ENCODE data around the gene ZNF212.

ZNF212 gene
- 18.9 reads per million, percentile 45 among the genes with 10 or more reads in this experiment for total RNA-seq

DNA sequence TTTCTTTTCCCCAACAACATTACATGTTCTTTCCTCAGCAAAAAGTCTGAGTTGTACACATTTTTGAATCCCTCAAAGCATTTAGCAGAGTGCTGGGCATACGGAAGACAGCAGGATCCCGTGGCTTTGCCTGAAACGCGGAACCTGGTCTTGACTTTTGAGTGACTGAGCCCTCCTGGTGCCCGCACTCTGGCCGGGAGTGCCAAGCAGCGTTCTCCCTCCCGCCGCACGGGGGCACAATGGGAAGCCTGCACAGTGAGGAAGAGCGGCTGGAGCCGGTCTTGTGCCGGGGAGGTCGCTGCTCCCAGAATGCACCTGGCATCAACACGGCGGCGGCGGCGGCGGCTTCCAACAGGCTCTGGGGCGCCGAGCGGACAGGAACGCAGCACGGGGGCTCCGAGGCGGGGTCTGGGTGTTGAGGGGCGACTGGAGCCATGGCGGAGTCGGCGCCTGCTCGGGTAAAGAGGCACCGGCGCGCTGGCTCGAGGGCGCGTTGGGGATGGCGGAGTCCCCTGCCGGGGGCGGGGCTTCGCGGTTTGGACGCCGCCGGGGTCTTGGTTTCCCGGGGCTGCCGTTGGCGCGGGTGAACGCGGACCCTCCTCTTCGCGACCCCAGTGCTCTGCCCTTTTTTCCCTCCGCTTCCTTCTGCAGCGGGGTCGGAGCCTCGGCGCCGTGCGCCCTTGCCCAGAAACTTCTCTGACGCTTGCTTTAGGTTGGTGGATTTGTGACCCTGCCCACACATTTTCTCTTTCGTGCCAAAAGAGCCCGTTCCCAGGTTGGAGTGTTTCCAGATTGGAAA, at the start of gene ZNF212:
Gene ZNF212 (plus strand): TSS at position 307 of the 799 bp plus-strand sequence. CDS start 128 bp downstream, at position 435.
- peak; percentile 83 for DNase-seq

DNA sequence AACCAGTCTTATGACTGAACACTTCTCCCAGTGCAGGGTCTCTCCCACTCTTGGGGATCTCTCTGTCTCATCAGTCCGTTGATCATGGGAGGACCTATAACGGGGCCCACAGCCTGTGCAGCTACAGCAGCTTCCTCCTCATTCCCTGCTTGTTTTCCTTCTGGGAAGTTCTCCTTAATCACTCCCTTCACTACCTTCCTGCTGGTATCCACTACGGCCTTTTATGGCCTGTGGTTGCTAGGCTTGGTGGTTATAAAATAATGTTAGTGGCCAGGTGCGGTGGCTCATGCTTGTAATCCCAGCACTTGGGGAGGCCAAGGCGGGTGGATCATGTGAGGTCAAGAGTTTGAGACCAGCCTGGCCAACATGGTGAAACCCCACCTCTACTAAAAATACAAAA, 47.6 kb upstream of the ZNF212 start:
- DNase-seq, result no peak

DNA sequence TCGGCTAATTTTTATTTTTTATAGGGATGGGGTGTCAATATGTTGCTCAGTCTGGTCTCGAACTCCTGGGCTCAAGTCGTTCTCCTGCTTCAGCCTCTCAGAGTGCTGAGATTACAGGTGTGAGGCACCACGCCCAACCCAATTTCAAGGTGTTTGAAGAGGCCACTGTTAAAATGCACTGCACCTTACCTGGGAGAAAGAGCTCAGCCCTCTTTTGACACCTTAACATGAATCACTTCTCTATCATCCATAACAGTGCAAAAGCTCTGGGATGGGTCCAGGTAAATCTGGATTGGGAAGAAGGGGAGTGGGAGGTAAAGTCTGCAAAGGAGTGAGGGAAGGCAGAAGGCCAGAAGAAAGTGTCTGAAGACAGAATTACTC, 44.7 kb upstream of the ZNF212 start:
- DNase-seq, result no peak

DNA sequence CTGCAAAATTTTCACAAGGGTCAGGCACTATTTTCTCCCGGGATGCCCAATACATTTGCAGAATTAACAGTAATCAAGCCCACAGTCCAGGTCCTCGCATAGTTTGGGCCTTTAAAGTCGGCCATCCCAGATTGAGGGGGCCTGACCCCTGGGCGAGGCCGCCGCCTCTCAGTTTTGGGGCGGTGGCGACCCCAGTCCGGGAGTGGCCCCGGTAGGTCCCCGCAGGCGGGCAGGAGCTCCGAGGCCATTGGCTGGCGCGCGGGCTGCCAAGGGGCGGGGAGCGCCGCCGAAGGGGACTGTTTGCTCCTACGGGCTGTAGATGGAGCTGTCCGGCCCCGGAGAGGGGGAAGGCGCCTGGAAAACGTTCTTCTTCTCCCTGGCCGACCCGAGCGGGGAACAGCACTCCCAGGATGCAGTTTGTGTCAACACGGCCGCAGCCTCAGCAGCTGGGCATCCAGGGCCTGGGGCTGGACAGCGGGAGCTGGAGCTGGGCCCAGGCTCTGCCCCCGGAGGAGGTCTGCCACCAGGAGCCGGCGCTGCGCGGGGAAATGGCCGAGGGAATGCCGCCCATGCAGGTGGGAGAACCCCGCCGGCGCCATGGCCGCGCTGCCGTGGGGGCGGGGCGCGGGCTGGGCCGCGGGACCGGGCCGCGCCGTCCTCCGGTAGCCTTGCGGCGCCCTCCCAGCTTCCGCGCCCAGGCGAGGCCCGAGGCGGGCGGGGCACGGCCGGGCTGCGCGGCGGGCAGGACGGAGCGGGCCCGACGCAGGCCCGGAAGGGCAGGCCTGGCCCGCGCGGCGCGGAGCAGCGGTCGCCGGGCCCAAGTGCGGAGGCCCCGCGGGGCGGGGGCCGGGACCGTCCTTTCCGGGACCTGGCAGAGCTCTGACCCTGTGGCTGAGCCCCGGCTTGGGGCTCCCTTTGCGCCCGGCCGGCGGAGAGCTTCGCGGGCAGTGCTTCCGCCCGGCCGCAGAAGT, 44.0 kb upstream of the ZNF212 start, which contains the start of gene ZNF282:
Gene ZNF282 (plus strand): TSS at position 367 of the 971 bp plus-strand sequence. CDS start 44 bp downstream, at position 411.
- peak; percentile 51 for DNase-seq

DNA sequence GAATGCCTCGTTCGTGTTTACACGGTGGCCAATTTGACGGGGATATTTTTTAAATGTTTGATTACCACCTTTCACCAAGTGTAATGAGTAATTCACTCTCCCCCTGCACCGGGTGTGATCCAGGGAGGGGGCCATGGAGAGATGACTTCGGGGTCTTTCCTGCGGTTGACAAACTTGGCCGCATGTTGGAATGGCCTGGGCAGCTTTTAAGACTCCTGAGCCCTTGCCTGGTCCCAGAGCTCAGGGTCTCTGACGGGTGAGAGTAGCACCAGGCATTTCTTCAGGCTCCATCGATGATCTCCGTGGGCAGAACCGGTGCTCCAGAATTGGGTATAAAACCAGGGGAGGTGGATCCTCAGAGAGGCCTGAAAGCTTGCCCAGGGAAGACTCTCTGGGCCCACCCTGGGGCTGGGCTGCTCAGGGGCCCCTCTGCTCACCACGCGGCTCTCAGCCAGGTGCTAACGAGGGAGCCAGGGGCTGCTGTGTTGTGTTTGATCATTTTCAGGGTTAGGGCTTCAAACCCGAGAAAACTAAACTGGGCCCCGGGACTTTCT, 43.2 kb upstream of the ZNF212 start:
- no peak for DNase-seq

DNA sequence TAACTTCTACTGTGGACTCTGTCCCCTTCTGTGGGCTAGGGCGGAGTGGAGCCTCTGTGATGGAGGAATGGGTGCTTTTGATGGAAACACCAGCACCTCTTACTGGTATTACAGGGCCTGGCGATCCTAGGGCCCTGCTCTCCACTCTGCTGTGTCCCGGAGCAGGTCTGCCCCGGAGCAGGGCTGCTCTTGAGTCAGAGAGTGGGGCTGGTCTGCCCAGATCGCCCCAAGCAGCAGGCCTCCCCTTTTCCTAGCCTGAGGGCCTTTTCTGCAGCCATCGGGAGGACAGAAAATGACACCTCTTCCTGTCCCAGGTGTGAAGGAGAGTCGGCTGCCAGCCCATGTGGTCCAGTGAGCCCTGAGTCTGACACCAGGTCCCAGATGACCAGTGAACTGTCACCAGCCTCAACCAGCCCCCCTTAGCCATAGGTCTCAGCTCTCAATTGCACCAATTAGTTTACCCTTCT, 42.7 kb upstream of the ZNF212 start:
- no peak for DNase-seq

DNA sequence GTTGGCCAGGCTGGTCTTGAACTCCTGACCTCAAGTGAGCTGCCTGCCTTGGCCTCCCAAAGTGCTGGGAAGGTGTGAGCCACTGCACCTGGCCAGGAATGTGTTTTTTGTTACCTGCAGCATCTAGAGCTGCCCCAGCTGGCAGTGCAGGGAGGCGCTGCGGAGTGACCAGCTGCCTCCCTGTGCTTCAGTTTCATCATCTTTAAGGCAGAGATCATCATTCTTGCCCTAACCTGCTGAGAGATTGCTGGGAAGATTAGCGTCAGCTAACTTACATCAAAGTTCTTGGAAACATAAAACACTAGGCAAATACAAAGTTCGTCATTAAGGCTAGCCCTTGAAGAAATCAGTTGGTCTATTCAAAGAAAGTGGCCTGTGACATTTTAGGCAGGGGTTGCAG, 41.8 kb upstream of the ZNF212 start:
- no peak for DNase-seq

DNA sequence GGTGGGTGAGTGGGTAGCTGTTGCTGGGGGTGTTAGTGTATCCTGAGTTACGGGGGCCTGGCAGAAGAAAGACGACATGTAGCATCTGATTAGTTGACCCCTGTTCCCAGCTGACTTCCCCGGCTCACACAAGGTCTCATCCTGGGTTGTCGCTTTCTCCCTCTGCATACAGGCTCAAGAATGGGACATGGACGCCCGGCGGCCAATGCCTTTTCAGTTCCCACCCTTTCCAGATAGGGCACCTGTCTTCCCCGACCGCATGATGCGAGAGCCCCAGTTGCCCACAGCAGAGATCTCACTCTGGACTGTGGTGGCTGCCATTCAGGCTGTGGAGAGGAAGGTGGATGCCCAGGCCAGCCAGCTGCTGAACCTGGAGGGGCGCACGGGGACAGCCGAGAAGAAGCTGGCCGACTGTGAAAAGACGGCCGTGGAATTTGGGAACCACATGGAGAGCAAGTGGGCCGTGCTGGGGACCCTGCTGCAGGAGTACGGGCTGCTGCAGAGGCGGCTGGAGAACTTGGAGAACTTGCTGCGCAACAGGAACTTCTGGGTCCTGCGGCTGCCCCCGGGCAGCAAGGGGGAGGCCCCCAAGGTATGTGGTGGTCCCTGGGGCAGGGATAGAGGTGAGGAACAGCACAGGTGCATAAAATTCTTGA, 41.2 kb upstream of the ZNF212 start:
- DNase-seq, result no peak

DNA sequence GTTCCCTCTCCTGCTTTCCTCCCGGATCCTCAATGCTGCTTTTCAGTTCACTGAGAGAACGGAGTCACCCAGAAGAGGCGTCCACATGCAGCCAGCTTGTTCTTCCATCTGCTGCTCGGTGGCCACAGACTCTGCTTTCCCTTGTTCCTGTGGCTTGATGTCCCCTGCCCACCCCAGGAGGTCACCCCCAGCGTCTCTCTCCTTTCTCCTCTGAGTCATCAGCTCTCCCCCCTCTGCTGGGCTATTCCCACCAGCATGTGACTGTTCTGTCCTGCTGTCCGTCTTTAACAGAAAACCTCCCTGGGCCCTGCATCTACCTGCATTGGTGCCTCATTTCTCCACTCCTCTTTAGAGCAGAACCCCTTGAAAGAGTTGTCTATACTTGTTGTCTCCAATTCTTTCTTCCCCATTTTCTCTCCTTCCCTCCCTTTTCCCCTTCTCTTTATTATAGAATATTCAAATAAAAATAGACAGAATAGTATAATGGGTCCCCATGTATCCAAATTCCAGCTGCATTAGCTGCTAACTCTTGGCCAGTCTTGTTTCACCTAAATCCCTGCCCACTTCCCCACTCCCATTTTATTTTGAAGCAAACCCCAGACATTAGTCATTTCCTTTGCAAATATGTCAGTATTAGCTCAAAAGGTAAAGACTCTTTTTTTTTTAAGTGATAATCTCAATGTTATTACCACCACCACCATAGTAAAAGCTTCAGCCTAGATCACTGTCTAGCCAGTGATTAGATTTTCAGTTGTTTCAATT, 40.0 kb upstream of the ZNF212 start:
- DNase-seq, result no peak

DNA sequence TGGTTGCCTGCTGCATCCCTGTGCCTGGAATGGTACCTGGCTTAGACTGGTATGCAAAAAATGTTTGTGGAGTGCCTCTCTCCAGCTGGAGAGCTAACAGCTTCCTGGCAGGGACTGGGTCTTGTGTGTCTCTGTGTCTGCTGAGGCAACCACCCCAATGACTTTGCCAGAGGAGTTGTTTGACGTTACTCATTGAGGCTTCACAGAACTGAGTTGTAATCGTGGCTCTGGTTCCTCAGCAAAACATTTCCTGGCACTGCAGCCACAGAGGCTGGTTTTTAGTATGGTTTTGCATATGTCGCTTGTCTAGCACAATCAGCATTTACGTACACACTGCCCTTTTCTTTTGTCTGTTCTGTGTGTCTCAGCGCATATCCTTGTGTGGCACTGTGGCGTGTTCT, 36.6 kb upstream of the ZNF212 start:
- DNase-seq, result no peak

DNA sequence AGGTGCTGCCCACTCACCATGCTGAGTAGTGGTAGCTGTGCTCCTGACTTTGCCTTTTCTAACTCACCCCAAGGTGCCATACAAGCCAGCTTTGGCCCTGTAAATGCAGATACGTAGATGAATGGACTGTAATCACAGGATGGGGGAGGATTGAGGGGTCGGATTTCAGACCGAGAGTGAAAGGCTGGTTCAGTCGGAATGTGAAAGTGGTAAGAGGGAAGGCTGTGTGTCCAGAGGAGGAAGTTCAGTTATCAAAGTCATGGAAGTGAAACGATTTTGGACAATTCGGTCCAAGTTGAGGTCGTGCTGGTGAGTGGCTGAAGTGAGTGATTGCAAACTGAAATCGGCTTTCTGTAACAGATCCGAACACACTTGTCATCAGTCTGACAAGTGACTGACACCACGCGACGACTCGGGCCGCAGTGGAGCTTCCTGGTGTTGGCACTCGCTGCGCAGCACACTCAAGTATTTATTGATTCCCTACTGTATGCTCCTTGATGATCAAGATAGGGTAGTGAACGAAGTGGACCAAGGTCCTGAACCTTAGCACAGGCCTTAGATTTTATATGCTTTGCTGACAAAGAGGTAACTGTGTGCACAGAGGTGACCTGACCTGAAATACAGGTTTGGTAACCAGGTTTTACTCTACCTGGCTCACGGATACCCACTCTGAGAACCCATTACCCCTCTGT, 33.6 kb upstream of the ZNF212 start:
- DNase-seq, result no peak

DNA sequence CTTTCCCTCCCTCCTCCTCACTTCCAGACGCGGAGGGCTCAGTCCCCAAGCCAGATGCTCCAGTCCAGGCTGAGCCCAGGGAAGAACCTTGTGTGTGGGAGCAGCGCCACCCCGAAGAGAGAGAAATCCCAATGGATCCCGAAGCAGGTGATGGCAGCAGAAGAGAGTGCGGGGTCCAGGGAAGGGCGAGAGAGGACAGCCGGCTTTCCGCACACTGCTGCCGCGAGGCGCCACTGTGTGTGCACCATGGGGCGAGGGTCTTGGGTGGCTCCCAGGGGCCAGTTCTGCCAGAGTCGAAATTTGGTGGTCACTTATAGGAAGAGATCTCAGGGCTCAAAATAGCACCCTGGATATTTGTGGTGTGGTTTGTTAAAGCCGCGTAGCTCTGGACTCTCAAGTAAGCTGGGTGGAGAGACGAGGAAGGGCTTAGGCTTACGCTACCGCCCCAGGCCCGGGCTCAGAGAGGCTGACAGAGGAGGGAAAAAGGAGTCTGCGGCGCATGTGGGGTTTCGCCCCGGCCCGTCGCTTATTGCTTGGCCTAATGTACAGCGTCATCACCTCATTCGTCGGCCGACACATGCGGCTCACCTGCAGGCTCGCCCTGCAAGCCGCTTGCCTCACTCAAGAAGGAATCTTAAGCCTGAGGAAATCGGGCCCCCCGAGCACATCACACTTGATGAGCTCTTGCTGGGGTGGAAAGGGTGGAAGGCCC, 32.0 kb upstream of the ZNF212 start:
- DNase-seq, result no peak

DNA sequence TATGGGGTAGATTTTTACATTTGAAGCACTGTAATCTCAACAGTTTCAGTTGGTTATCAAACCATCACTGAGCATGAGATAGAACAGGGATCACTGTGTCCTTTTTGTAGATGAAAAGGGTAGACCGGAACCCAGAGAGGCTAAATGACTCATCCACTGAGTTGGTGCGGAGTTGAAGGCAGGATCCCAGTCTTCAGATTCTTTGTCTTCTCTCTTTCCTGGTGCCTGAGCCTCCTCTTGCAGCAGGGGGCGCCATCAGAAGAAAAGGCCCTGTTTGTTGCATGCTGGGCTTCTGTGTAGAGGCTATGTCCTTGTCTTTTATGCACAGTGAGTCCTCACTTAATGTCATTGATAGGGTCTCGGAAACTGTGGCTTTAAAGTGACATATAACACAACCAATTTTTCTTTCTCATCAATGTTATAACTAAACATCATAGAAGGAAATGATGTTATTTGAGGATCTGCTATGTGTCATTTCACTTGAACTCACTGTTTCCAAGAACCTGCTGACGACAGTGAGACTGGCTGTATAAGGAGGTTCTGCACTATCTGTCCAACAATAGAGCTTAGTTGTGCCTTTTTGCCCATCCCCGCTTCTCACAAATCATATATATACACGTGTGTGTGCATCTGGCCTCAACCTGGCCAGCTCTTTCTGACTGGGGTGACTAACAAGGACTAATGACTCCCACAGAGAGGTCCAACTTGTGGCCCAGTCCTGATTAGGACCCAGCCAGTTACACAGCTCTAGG, 29.8 kb upstream of the ZNF212 start:
- peak; percentile 39 for DNase-seq

DNA sequence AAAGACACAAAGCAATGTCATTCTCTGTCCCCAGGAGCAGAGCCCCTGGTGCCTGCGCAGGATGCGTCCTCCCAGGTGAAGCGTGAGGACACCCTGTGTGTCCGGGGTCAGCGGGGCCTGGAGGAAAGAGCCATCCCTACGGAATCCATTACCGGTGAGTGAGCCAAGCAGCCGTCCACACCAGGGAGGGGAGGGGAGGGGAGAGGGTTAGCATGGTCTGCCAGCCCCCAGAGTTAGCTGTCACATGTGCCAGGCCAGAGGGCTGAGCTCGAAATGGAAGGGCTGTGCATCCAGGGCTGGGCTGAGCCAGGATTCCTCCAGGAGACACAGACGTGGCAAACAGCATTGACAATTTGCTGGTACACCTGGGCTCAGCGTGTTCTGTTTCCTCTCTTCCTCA, 28.9 kb upstream of the ZNF212 start:
- no peak for DNase-seq

DNA sequence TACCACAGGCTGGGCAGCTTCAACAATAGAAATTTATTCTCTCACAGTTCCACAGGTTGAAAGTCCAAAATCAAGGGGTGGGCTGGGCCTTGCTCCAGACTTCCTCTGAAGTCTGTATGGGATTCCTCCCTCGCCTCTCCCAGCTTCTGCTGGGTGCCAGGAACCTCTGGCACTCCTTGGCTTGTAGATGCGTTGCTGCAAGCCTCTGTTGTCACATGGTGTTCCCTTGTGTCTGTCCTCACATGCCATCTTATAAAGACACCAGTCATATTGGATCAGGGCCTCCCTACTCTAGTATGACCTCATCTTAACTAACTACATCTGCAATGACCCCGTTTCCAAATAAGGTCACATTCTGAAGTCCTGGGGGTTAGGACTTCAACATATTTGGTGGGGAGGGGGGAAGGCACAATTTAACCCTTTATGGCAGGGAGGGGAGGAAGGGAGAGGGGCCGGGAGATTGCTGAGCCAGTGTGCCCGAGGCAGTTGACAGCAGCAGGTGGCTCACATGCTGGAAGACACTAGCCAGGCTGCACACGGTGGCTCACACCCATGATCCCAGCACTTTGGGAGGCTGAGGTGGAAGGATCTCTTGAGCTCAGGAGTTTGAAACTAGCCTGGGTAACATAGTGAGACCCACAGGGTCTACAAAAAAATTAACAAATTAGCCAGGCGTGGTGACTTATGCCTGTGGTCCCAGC, 25.3 kb upstream of the ZNF212 start:
- DNase-seq, result no peak

DNA sequence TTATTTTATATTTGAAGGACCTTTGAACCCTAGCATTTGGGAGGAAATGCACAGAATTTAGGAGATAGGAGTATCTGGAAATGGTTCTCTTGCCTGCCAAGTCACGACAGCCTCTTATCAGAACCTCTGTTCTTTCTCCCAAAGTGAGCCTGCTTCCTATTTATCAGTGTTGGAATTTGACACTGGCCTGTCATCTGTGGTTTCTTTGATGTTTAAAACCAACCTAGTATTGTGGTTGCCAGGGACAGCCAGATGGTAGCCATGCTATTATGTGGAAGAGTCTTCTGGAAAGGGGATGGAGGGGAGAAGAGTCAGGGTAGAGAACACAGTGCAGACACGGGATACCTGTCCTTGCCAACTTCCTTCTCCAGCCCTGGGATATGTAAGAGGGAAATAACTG, 23.0 kb upstream of the ZNF212 start:
- DNase-seq, result no peak

DNA sequence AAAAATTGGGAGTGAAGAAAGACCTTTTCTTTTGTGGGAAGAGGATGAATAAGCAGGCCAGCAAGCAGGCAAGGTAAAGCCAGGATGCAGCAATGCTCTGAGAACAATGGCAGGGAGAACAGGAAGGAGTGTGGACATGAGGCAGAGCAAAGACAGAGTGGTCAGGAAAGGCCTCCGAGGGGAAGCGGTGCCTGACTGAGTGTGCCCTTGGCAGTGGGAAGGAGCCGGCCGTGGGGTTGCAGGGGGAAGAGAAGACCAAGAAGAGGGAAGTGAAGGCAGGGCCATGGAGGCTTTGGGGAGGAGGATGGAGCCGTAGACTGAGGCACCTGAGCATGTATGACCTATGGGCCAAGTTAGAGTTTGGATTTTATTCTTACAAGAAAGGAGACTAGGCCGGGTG, 21.9 kb upstream of the ZNF212 start:
- no peak for DNase-seq

DNA sequence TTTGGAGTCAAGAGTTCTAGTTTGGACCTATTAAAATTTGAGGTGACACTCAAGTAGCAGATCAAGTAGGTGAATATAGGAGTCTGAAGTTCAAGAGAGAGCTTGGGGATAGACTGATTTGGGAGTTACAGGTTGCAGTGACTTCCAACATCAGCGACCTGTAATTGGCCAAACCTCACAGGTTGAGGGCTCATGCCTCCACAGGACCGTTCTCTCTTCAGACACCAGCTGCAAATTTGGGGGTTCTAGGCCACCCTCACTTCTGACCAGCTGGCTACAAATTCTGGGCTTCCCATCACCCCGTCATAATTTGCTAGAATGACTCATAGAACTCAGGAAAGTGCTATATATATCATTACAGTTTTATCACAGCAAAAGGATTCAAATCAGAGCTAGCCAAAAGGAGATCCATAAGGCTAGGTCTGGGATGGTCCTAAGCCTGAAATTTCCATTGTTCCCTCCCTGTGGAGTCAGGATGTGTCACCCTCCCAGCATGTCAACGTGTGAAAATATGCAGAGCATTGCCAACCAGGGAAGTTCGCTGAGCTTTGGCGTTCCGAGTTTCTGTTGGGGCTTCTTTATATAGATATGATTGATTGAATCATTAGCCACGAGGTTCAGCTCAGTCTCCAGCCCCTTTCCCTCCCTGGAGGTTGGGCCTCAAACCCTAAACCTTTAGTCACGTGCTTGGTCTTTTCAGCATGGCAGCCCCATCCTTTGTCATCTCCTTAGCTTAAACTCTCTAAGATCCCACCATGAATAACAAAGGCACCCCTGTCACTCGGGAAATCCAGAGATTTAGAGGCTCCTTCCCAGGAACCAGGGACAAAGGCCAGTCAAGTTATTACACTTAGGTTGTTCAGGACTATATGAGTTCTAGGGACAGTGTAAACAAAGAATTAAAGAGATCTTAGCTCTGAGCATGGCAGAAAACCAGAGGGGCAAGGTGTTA, 20.7 kb upstream of the ZNF212 start:
- DNase-seq, result no peak
